ENCODE data around the gene PEAR1.
A peak's percentile ranks its signal among the peaks of the same experiment; 100 is the strongest.
"Not testable (repeated sequence)": the region's sequence is repeated elsewhere in the genome, so short reads cannot be mapped to it uniquely, and the experiment has no call there.

The PEAR1 gene

GRCh38 chr1:156923670-156924477 is 30.4 kb downstream of the PEAR1 start:
- DNase-seq = no peak

- no peak for DNase-seq
These were observed 31.1 kb downstream of the PEAR1 start for GRCh38 chr1:156924478-156925153.

GRCh38 chr1:156925154-156926010 is 31.9 kb downstream of the PEAR1 start:
- DNase-seq = no peak

GRCh38 chr1:156926175-156926574 is 32.7 kb downstream of the PEAR1 start:
- DNase-seq = peak; percentile 44

- not testable (repeated sequence) for DNase-seq
These were observed 33.2 kb downstream of the PEAR1 start for GRCh38 chr1:156926695-156927094.

- DNase-seq = peak; percentile 70
These were observed 33.9 kb downstream of the PEAR1 start for GRCh38 chr1:156927215-156928042.

- no peak for DNase-seq
These were observed 34.6 kb downstream of the PEAR1 start for GRCh38 chr1:156928043-156928602.

GRCh38 chr1:156929596-156930238 is 36.2 kb downstream of the PEAR1 start:
- DNase-seq = no peak

GRCh38 chr1:156930483-156930882 is 37.0 kb downstream of the PEAR1 start:
- DNase-seq = no peak

GRCh38 chr1:156931211-156931952 is 37.9 kb downstream of the PEAR1 start:
- DNase-seq = no peak

- DNase-seq = no peak
These were observed 38.6 kb downstream of the PEAR1 start for GRCh38 chr1:156931974-156932710.

GRCh38 chr1:156933136-156933535 is 39.6 kb downstream of the PEAR1 start:
- DNase-seq = no peak

- no peak for DNase-seq
These were observed 42.1 kb downstream of the PEAR1 start for GRCh38 chr1:156935505-156936128.

GRCh38 chr1:156936191-156936590 is 42.7 kb downstream of the PEAR1 start:
- DNase-seq = no peak

GRCh38 chr1:156936721-156937220 is 43.3 kb downstream of the PEAR1 start:
- DNase-seq = no peak

- no peak for DNase-seq
These were observed 44.4 kb downstream of the PEAR1 start for GRCh38 chr1:156937883-156938282.

GRCh38 chr1:156938813-156939212 is 45.3 kb downstream of the PEAR1 start:
- DNase-seq = no peak

- no peak for DNase-seq
These were observed 46.3 kb downstream of the PEAR1 start for GRCh38 chr1:156939786-156940334.

- DNase-seq = no peak
These were observed 48.2 kb downstream of the PEAR1 start for GRCh38 chr1:156941675-156942074.
